D341Med (cell line): ENCODE results near the gene SART3.
"Not testable (repeated sequence)": the region's sequence is repeated elsewhere in the genome, so short reads cannot be mapped to it uniquely, and the experiment has no call there.

Source experiments
- DNase-seq: peaks from one replicate; pipeline ENCODE4 v3.0.0; 2012; ENCODE audit warnings: low spot score

Gene SART3

DNA sequence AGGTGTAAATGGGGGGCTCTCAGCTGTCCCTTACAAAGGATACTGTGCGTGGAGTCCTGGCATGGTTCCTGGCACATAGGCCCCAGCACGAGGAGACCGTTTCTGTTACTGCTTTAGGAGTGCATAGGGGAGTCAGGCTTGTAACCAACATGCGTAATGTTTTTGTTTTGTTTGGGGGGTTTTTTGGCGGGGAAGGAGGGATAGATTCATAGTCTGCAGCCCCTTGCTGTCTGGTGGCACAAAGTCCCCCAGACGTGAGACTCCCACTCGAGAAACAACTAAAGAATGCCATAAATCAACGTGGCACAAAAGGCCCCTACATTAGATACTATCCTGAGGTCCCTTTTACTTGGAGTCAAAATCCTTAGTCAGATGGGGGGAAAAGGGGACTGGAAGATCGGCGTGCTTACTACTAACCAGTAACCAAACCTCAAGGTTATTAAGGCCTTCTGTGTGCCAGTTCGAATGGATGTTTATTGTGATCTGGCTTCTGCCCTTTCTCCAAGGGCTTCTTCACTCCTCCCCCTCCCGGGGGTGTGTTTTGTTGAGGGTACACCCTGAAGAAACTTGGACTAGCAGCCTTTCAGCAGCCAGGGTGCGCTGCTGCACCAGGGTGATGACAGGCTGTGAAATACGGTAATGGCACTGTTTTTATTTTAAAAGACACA, 2.3 kb upstream of the SART3 start:
- peak; percentile 80 for DNase-seq

DNA sequence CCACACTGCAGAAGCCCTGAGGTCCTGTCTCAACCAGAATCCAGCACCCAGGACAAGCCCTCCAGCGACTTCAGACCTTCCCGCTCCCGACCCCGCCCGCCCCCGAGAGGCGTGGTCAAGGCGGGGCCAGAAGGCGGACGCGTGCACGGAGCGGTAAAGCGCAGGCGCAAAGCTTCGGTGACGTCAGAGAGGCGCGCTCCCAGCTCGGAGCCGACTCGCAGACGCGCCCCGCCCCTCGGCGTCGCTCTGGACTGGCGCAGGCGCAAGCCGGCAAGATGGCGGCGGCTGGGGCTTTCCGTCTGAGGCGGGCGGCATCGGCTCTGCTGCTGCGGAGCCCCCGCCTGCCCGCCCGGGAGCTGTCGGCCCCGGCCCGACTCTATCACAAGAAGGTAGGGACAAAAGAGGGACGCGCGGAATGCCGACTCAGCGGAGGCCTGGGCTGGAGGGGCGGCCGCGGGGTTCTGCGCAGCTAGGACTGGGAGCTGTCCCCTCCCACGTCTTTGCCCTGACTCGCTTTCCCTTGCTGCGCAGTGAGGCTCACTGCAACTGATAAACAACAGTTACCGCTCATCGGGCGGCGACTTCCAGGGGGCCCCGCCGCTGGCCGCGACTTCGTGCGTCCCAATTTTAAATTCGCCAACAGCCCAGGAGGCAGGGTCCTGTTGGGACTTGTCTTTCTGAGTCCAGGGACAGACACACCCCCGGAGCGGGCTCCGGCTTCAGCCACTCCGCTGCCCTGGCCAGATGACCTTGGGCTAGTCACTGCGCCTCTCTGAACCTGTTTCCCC, 1.6 kb upstream of the SART3 start, which contains the start of gene ISCU:
Gene ISCU (plus strand): TSS at position 249 of the 788 bp plus-strand sequence. CDS start 27 bp downstream, at position 276.
- DNase-seq: peak; percentile 99

DNA sequence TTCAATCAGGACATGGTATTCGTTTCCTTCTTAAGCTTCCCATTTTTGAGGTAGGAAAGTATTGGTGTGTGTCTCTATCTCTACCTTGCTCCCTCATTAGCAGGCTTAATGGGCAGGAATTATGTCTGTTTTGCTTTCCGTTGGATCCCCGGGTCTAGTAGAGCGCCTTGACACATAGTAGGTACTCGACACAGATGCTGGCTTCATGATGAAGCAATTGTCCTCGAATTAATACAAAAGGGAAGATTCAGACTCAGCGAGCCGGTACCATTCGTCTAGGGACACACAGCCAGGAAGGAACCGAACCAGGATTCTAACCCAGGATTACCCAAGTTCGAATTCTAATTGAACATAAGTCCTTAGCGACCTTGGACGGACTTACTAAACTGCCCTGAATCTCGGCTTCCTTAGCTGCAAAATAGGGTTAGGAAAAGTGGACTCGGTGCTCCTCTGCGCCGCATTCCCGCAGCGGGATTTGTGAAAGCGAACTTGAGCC, 927 bp upstream of the SART3 start:
- no peak for DNase-seq

DNA sequence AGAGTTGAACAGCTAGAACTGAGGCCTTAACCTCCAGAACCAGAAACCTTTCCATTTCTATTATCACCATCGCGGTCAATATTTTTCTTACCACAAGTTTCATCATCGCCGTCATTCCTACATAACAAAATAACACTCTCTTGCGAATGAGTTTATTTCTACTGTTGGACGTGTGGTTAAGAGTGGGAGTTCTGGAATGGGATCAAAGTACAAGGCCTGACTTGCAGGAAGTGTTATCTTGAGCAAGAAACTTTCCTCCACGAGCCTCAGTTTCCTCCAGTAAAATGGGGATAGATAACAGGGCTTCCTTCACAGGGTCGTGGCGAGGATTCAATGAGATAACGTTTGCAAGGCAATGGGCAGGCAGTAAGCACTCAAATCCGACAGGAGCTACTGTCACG, 652 bp downstream of the SART3 start:
- no peak for DNase-seq

GRCh38 chr12:108559748-108560147, 1.2 kb downstream of the SART3 start:
- no peak for DNase-seq

- no peak for DNase-seq
These were observed 1.8 kb downstream of the SART3 start for GRCh38 chr12:108559007-108559655.

DNA sequence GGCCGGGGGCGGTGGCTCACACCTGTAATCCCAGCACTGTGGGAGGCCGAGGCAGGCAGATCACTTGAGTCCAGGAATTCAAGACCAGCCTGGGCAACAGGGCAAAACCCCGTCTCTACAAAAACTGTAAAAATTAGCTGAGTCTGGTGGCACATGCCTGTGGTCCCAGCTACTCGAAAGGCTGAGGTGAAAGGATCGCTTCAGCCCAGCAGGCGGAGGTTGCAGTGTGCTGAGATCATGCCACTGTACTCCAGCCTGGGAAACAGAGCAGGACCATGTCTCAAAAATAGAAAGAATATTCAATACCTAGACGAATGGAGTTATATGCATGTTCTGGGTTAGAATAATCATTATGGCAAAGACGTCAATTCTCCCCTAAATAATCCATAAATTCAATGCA, 5.6 kb downstream of the SART3 start:
- not testable (repeated sequence) for DNase-seq

- no peak for DNase-seq
These were observed 7.2 kb downstream of the SART3 start for GRCh38 chr12:108553799-108554198.

- no peak for DNase-seq
These were observed 9.4 kb downstream of the SART3 start for GRCh38 chr12:108551535-108551934.

GRCh38 chr12:108548954-108549521, 11.9 kb downstream of the SART3 start:
- DNase-seq: no peak

DNA sequence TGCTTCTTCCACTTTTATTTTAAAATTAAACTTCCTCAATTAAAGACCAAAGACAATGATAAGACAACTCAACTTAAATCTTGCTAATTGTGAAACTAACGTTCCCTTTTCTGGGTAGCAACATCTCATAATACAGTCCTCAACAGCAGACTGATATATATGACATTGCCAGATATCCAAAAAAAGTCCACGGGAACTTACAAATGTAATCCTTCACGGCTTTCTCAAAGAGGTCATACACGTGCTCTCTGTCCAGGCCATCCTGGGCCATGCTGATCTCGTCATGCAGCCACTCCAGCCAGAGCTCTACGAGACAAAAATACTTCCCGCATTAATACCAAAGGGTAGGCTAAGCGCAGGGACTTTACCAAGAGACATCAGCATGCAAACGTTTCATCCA, 13.3 kb downstream of the SART3 start:
- DNase-seq: no peak

- no peak for DNase-seq
These were observed 17.3 kb downstream of the SART3 start for GRCh38 chr12:108543652-108544051.

GRCh38 chr12:108542320-108542719, 18.7 kb downstream of the SART3 start:
- no peak for DNase-seq

GRCh38 chr12:108538616-108539195, 22.3 kb downstream of the SART3 start:
- no peak for DNase-seq

- no peak for DNase-seq
These were observed 22.8 kb downstream of the SART3 start for GRCh38 chr12:108538146-108538545.

- DNase-seq: peak; percentile 69
These were observed 28.8 kb downstream of the SART3 start for GRCh38 chr12:108531929-108532848.

- no peak for DNase-seq
These were observed 30.8 kb downstream of the SART3 start for GRCh38 chr12:108530161-108530560.

DNA sequence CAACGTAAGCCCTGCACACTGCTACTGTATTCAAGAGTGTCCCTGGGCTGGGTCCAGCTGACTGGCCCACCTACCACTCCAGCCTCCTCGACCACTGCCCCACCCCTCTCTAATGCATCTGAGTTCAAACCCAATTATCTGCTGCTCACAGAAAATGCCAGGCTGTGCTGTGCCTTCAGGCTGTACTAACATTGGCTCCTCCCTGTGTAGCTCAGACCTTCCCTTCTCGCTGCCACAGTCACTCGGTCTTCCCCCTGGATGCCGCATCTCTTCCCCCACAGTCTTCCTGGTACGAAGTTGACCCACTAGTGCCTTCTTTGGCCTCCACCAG, 33.8 kb downstream of the SART3 start:
- DNase-seq: no peak

GRCh38 chr12:108526482-108527165, 34.3 kb downstream of the SART3 start:
- no peak for DNase-seq

GRCh38 chr12:108525681-108526080, 35.3 kb downstream of the SART3 start:
- DNase-seq: no peak

GRCh38 chr12:108523365-108523764, 37.6 kb downstream of the SART3 start:
- no peak for DNase-seq
